ENCODE results near the gene MRPL43. TPM values are rescaled to one million over a fixed set of nuclear protein-coding genes. Genes with fewer than 3 reads are reported as not detected.
A peak's percentile ranks its signal among the peaks of the same experiment; 100 is the strongest.

Gene MRPL43
- total and polyA plus RNA-seq, 2 donors from 2014 or later = 81.5 to 157 TPM

DNA sequence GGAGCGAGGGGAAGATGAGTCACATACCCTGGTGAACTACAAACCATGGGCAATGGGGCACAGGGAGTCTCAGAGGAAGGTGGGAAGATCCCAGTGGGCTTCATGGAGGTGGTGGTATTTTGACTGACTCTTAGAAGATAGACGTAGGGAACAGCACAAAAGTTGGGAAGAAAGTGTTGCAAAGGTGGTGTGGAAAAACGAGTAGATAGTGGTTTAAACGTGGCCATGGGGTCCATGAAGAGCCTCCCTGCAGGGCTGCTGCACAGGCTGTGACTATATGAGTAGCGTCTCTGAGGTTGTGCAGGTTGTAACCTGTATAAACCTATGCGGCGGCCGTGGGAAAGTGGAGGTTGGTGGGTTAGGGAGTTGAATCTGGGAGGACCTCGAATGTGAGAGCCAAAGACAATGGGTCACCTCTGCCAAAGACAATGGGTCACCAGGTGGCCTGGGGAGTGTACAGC is 26.1 kb upstream of the MRPL43 start:
- no peaks in the 10 kb centered on the region for H3K36me3 ChIP-seq (ENCODE audit: control insufficient read depth in 2 of 3, insufficient read depth in 3 of 3, low read length in 3 of 3)
- peaks cover 4% of the 10 kb centered on the region for H3K27me3 ChIP-seq (ENCODE audit: control insufficient read depth, insufficient read depth, low read length)
- H3K27ac ChIP-seq (ENCODE audit: low read depth in 2 of 2, low read length in 2 of 2) = no peak overlapping the region
- TF ChIP-seq, protein P1, sequence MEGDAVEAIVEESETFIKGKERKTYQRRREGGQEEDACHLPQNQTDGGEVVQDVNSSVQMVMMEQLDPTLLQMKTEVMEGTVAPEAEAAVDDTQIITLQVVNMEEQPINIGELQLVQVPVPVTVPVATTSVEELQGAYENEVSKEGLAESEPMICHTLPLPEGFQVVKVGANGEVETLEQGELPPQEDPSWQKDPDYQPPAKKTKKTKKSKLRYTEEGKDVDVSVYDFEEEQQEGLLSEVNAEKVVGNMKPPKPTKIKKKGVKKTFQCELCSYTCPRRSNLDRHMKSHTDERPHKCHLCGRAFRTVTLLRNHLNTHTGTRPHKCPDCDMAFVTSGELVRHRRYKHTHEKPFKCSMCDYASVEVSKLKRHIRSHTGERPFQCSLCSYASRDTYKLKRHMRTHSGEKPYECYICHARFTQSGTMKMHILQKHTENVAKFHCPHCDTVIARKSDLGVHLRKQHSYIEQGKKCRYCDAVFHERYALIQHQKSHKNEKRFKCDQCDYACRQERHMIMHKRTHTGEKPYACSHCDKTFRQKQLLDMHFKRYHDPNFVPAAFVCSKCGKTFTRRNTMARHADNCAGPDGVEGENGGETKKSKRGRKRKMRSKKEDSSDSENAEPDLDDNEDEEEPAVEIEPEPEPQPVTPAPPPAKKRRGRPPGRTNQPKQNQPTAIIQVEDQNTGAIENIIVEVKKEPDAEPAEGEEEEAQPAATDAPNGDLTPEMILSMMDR (IDR thresholded peaks at IDR 0.05; ENCODE audit: borderline replicate concordance, extremely low read depth, insufficient read depth) = no peak
- no peak overlapping the region for H3K4me3 ChIP-seq (ENCODE audit: low read length in 3 of 3)
- FAIRE-seq = no peak
- peaks cover 0 to 15% (median 0%) of the 10 kb centered on the region in 3 donors for H3K4me1 ChIP-seq (ENCODE audit: control insufficient read depth in 2 of 3, insufficient read depth in 2 of 3, low read depth in 1 of 3, low read length in 3 of 3)
- DNase-seq = no peak
- H3K9ac ChIP-seq (ENCODE audit: low read length in 3 of 3) = no peak overlapping the region
- no peaks in the 10 kb centered on the region for H3K9me3 ChIP-seq (ENCODE audit: control insufficient read depth in 2 of 3, insufficient read depth in 1 of 3, low read length in 3 of 3)
- intact Hi-C loops (cut with DNase I) = no loop called here

DNA sequence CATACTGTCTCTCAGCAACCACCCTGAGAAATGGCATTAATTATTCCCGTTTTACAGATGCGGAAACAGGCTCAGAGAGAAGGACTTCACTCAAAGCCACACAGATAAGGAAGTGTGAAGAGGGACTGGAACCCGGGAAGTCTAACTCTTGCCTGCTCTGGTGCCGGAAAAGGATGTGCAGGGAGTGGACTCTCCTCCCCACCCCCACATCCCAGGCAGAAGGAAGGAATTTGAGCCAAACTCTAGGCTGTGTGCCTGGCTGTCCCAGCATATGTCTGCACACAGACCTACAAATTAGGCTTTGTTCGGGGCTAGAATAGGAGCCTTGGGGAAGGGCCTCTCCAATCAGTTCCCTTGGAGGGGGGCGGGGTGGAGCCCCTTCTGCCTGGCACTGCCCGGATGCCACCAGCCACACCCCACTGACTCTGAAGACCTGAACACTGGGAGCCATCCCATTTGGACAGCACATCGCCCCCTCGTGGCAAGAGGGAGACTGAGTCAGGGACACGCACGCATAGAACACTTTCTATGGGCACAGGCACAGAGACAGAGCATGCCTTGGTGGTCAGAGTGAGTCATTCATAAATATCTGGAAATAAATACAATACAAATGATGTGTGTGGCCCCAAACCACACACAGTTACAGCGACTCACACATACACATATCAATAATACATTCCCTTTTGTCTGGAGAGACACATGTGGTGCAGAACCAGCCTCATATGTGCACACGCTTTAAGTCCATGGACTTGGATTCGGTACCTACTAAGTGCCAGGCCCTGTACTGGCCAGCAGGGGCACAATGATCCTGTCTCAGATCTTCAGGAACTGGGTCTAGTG is 25.4 kb upstream of the MRPL43 start:
- TF ChIP-seq, protein P1 (IDR thresholded peaks at IDR 0.05; ENCODE audit: borderline replicate concordance, extremely low read depth, insufficient read depth) = peak; percentile 92
- no peak for FAIRE-seq

DNA sequence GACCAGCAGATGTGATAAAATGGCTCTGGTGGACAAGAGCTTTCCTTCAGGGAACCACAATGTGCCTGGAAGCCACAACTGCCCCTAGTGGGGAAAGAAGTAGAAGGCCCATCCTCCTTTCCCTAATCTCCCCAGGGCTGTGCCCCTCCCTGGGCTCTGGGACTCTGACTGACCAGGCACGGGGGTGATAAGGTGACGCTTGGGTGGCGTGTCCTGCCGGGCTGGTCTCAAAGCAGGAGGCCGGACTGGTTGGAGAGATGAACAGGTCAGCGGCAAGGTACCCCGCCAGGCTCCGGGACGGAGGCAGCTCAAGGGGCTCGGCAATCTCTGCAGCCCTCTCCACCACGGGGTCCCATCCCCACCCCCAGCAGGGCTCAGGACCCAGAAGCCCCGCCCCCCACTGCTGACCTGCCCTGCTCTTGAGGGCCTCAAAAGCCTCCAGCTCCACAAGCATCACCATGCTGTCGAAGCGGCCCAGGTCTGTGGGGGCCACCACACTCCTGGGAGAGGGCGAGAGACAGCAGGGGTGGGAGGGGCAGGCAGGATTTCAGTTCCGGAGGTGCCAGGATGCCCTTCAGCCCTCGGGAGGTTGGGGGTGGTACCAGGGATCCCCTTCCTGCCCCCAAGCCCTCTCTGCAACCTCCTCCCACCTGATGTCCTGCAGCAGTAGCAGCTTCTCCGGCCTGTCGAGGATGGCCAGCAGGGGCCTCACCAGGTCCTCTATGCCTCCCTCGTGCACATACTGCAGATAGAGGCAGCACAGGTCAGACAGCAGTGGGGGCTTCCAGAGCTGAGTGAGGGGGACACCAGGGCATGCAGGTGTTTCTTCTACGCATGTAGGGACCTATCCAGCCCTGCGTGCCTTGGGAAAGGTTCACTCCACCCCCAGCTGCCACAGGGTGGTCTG is 24.5 kb upstream of the MRPL43 start:
- H3K27ac ChIP-seq (ENCODE audit: low read depth in 2 of 2, low read length in 2 of 2) = no peak overlapping the region

More for the DNA sequence above, 25.4 kb upstream of the MRPL43 start:
- no peak overlapping the region for H3K4me3 ChIP-seq (ENCODE audit: low read length in 3 of 3)
- H3K4me1 ChIP-seq (ENCODE audit: control insufficient read depth in 2 of 3, insufficient read depth in 2 of 3, low read depth in 1 of 3, low read length in 3 of 3) = peaks cover 0 to 18% (median 0%) of the 10 kb centered on the region in 3 donors
- H3K27me3 ChIP-seq (ENCODE audit: control insufficient read depth, insufficient read depth, low read length) = peaks cover 4% of the 10 kb centered on the region
- DNase-seq = peak; percentile 90 to 97 (median 90)
- H3K36me3 ChIP-seq (ENCODE audit: control insufficient read depth in 2 of 3, insufficient read depth in 3 of 3, low read length in 3 of 3) = no peaks in the 10 kb centered on the region
- H3K9me3 ChIP-seq (ENCODE audit: control insufficient read depth in 2 of 3, insufficient read depth in 1 of 3, low read length in 3 of 3) = no peaks in the 10 kb centered on the region
- intact Hi-C loops (cut with DNase I) = no loop called here
- no peak overlapping the region for H3K9ac ChIP-seq (ENCODE audit: low read length in 3 of 3)
- H3K27ac ChIP-seq (ENCODE audit: low read depth in 2 of 2, low read length in 2 of 2) = no peak overlapping the region

More for the DNA sequence above, 24.5 kb upstream of the MRPL43 start:
- intact Hi-C loops (cut with DNase I) = no loop called here
- H3K27me3 ChIP-seq (ENCODE audit: control insufficient read depth, insufficient read depth, low read length) = no peaks in the 10 kb centered on the region
- H3K9ac ChIP-seq (ENCODE audit: low read length in 3 of 3) = no peak overlapping the region
- peaks cover 0 to 4% (median 3%) of the 10 kb centered on the region in 3 donors for H3K36me3 ChIP-seq (ENCODE audit: control insufficient read depth in 2 of 3, insufficient read depth in 3 of 3, low read length in 3 of 3)
- no peak overlapping the region for H3K4me3 ChIP-seq (ENCODE audit: low read length in 3 of 3)
- FAIRE-seq (no peak), DNase-seq (peak in 3 of 5 donors; percentile 24 to 66 (median 32))
- H3K9me3 ChIP-seq (ENCODE audit: control insufficient read depth in 2 of 3, insufficient read depth in 1 of 3, low read length in 3 of 3) = no peaks in the 10 kb centered on the region
- TF ChIP-seq, protein P1 (IDR thresholded peaks at IDR 0.05; ENCODE audit: borderline replicate concordance, extremely low read depth, insufficient read depth) = no peak
- H3K4me1 ChIP-seq (ENCODE audit: control insufficient read depth in 2 of 3, insufficient read depth in 2 of 3, low read depth in 1 of 3, low read length in 3 of 3) = peaks cover 0 to 18% (median 0%) of the 10 kb centered on the region in 3 donors
